Neural crest cell (in vitro differentiated cells): ENCODE measurements around the gene PODXL. TPM values are rescaled to one million over a fixed set of nuclear protein-coding genes. Genes with fewer than 3 reads are reported as not detected.
A peak's percentile ranks its signal among the peaks of the same experiment; 100 is the strongest.

ENCODE experiments used
- DNase-seq: peaks from one replicate; pipeline ENCODE4 v3.0.0; 2021; ENCODE audit warnings: low read depth, mixed read lengths, low spot score
- H3K27ac Mint-ChIP-seq: one replicate; pipeline ENCODE4 v1.8.0; 2021; ENCODE audit warnings: mild to moderate bottlenecking, mixed read lengths; ENCODE audit not compliant: unreplicated experiment
- H3K27me3 Mint-ChIP-seq: 2 replicates; pipeline ENCODE4 v1.8.0; 2021; ENCODE audit warnings: low read depth, mild to moderate bottlenecking, mixed read lengths
- H3K36me3 Mint-ChIP-seq: 2 replicates; pipeline ENCODE4 v1.8.0; 2021; ENCODE audit warnings: low read depth, mild to moderate bottlenecking, mixed read lengths
- H3K4me1 Mint-ChIP-seq: 2 replicates; pipeline ENCODE4 v1.8.0; 2021; ENCODE audit warnings: mixed read lengths
- H3K4me3 Mint-ChIP-seq: one replicate; pipeline ENCODE4 v1.8.0; 2021; ENCODE audit warnings: mild to moderate bottlenecking, mixed read lengths
- H3K9me3 Mint-ChIP-seq: 2 replicates; pipeline ENCODE4 v1.8.0; 2021; ENCODE audit warnings: mixed read lengths
- CTCF ChIP-seq: fragments of 200-600 bp; sonication (generic); conservative IDR thresholded peaks from 2 replicates; pipeline ENCODE4 v1.5.0; 2021; ENCODE audit warnings: antibody characterized with exemption, mild to moderate bottlenecking
- total RNA-seq: library from RNA; stranded (reverse); gene quantifications from 2 replicates; pipeline ENCODE4 v1.2.1, GENCODE V29; 2021

Gene PODXL
- total RNA-seq, 1 donor from 2014 or later = 21.4 TPM

GRCh38 chr7:131563918-131564317 is 7.5 kb upstream of the PODXL start:
- no peak for TF ChIP-seq CTCF
- H3K4me3 Mint-ChIP-seq = no peak overlapping the region
- no peaks in the 10 kb centered on the region for H3K9me3 Mint-ChIP-seq
- H3K4me1 Mint-ChIP-seq = peaks cover 16% of the 10 kb centered on the region
- H3K27ac Mint-ChIP-seq = no peak overlapping the region
- no peaks in the 10 kb centered on the region for H3K36me3 Mint-ChIP-seq
- H3K27me3 Mint-ChIP-seq = peaks cover 51% of the 10 kb centered on the region
- no peak for DNase-seq

GRCh38 chr7:131562941-131563340 is 6.5 kb upstream of the PODXL start:
- Mint-ChIP-seq H3K4me3 (no peak overlapping the region), H3K36me3 (no peaks in the 10 kb centered on the region), H3K9me3 (no peaks in the 10 kb centered on the region), H3K4me1 (peaks cover 14% of the 10 kb centered on the region), H3K27me3 (peaks cover 55% of the 10 kb centered on the region), H3K27ac (no peak overlapping the region)
- no peak for DNase-seq
- TF ChIP-seq CTCF = no peak

GRCh38 chr7:131560061-131560460 is 3.6 kb upstream of the PODXL start:
- H3K4me3 Mint-ChIP-seq = peak overlapping the region; percentile 52
- peaks cover 17% of the 10 kb centered on the region for H3K4me1 Mint-ChIP-seq
- H3K9me3 Mint-ChIP-seq = no peaks in the 10 kb centered on the region
- no peak for TF ChIP-seq CTCF
- H3K27me3 Mint-ChIP-seq = peaks cover 61% of the 10 kb centered on the region
- no peaks in the 10 kb centered on the region for H3K36me3 Mint-ChIP-seq
- no peak for DNase-seq
- H3K27ac Mint-ChIP-seq = no peak overlapping the region

GRCh38 chr7:131557652-131558385 is 1.4 kb upstream of the PODXL start:
- no peak for TF ChIP-seq CTCF
- peak; percentile 25 for DNase-seq
- peaks cover 29% of the 10 kb centered on the region for H3K4me1 Mint-ChIP-seq
- H3K27me3 Mint-ChIP-seq = peaks cover 74% of the 10 kb centered on the region
- no peaks in the 10 kb centered on the region for H3K9me3 Mint-ChIP-seq
- peak overlapping the region; percentile 28 for H3K27ac Mint-ChIP-seq
- H3K36me3 Mint-ChIP-seq = no peaks in the 10 kb centered on the region
- peak overlapping the region; percentile 84 for H3K4me3 Mint-ChIP-seq

- peaks cover 29% of the 10 kb centered on the region for H3K4me1 Mint-ChIP-seq
- peak overlapping the region; percentile 84 for H3K4me3 Mint-ChIP-seq
- no peaks in the 10 kb centered on the region for H3K36me3 Mint-ChIP-seq
- no peaks in the 10 kb centered on the region for H3K9me3 Mint-ChIP-seq
- TF ChIP-seq CTCF = no peak
- H3K27ac Mint-ChIP-seq = no peak overlapping the region
- DNase-seq = peak; percentile 37
- H3K27me3 Mint-ChIP-seq = peaks cover 80% of the 10 kb centered on the region
Observed at GRCh38 chr7:131556909-131557651, 652 bp upstream of the PODXL start.
